A549 treated with dexamethasone at 1 μM for 4 hours (cell line): ENCODE data around the gene RRAS. TPM values are rescaled to one million over a fixed set of nuclear protein-coding genes. Genes with fewer than 3 reads are reported as not detected.

Experiments
- total RNA-seq: library from RNA; stranded (reverse); fragments of 200-300 nt; extraction: Qiagen RNA extraction; gene quantifications from 5 replicates; pipeline ENCODE4 v1.2.3, GENCODE V29; 2022

The RRAS gene
- total RNA-seq, result 105 to 170 TPM (median 157 TPM) in 5 replicates

GRCh38 chr19:49640113-49640898 is at the start of gene RRAS:
Gene RRAS (minus strand): TSS chr19:49640143. CDS start chr19:49640098, 45 bp downstream.

GRCh38 chr19:49689133-49690078 is 49.5 kb upstream of the RRAS start, which contains the start of gene ADM5:
Gene ADM5 (plus strand): TSS chr19:49689594. CDS start chr19:49689838, 244 bp downstream.

GRCh38 chr19:49677231-49677900 is 37.4 kb upstream of the RRAS start, which contains the start of gene PRMT1:
Gene PRMT1 (plus strand): TSS chr19:49677271. CDS start chr19:49677281, 10 bp downstream.

DNA sequence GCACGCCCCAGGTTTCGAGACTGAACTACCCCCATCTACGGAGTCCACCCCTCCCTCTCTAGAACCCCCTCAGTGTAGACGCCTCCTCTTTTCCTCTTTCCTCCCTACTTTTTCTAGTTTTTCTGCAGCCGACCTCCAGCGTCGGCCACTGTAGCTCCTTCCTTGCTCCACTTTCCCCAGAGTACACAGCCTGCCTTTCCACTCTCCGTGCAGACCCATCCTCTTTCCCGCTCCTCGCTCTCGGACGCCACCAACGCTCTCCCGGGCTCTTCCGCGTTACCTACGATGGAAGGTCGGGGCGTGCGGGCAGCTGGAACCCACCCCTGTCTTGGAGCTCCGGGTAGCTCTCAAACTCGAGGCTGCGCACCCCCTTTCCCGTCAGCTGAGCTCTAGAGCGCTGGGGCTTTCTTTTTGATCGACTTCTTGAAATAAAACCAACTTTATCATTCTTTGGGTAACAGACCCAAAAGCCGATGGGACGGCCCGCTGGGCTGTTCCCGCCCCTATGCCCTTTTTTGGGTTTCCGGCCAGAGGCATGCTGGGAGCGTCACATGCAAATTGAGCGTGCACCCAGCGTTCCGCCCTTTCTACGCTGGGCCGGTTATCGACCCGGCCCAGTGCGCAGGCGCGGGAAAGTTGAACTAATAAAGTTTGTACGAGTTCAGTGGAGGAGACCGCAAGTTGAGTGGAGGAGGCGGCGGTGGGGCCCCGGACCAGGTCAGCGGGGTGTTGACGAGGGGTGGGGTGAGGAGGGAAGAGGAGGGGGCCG is 25.6 kb upstream of the RRAS start, which contains the start of the genes BCL2L12 and IRF3:
BCL2L12 (plus strand) TSS at position 583 of the 769 bp plus-strand sequence. CDS start 760 bp downstream, outside the sequence.
IRF3 (minus strand) TSS at position 507 of the 769 bp plus-strand sequence. CDS start 1,019 bp downstream, outside the sequence.

DNA sequence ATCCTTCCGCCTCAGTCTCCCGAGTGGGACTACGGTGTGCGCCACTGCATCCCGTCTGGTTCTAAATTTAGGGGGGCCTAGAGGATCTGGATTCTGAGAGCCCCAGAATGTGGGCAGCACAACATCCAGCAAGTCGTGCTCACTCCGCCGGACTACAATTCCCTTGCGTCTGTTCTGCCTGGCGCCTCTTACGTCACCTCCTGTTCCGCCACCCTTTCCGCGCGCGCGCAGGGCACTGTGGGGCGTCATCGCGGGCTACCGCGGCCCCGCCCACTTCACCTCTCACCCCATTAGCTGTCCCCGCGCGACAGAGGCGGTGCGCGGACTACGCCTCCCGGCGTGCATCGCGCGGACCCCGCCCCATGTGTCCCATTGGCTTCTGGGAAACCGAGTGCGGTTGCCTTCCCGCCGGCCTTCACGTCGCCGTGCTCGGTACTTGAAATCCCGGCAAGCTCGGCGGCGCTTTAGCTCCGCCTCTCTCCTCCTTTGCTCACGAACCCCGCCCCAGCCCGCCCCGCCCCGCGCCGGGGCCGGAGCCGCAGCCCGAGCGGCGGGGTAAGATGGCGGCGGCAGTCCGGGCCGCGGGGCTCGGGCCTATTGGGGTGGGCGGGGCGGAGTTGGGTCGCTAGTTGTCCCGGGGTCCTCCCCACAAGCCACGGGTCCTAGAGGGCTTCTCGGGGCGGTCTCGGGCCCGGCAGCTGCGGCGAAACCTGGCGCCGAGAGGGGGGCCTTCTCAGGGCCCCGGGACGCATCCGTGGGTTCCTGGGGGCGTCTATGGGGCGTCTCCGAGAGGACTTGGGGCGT is 1.9 kb upstream of the RRAS start, which contains the start of gene SCAF1:
SCAF1 (plus strand) TSS at position 522 of the 804 bp plus-strand sequence. CDS start 2,818 bp downstream, outside the sequence.

DNA sequence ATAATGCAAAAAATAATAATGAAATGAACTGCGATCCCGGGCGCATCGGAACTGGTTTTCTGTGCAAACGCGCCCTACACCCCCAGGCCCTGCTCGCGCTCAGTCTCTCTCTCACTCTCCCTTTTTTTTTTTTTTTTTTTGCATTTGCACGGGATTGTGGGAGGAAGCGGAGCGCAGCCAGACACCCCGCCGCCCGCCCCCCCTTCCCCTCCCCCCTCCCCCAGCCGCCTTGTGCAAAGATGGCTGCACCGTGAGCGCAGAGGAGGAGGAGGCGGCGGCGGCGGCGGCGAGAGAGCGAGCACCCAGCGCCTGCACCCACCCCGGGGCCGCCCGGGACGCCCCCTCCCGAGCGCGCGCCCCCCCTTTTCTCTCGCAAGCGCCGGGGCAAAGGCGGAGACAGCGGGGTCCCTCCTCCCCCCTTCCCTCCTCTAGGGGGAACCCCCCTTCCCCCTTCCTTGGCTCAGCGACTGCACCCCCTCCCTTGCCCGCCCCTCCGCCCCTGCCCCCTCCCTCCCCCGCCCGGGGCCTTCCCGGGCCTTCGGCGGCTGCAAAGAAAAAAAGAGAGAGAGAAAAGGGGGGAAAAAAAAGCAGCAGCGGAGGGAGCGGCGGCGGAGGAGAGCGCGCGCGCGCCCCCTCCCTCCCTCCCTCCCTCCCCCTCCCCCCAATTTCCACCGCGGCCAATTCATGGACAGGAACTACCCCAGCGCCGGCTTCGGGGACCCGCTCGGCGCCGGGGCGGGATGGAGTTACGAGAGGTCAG is 48.8 kb downstream of the RRAS start, which contains the start of gene PRR12:
PRR12 (plus strand) TSS at position 212 of the 760 bp plus-strand sequence; CDS start at position 685, 473 bp downstream.

Other genes with a start within 250 kb of the RRAS start
- not detected in 5 replicates for gene PTH2, start 216.7 kb downstream of the RRAS start, total RNA-seq
- 0.17 to 0.40 TPM (median 0.23 TPM) in 5 replicates for gene GFY, start 214.8 kb downstream of the RRAS start, total RNA-seq
- 0.23 to 0.76 TPM (median 0.57 TPM) in 5 replicates for gene SLC17A7, start 198.6 kb downstream of the RRAS start, total RNA-seq
- 81.5 to 86.8 TPM (median 85.6 TPM) in 5 replicates for gene PIH1D1, start 188.3 kb downstream of the RRAS start, total RNA-seq
- gene ALDH16A1, start 186.9 kb downstream of the RRAS start, total RNA-seq, result 13.0 to 27.7 TPM (median 23.9 TPM) in 5 replicates
- gene FLT3LG, start 165.9 kb downstream of the RRAS start, total RNA-seq, result 0.94 to 1.6 TPM (median 1.2 TPM) in 5 replicates
- gene RPL13A, start 152.5 kb downstream of the RRAS start, total RNA-seq, result 3,612 to 4,177 TPM (median 3,742 TPM) in 5 replicates
- gene RPS11, start 143.7 kb downstream of the RRAS start, total RNA-seq, result 3,652 to 4,941 TPM (median 3,741 TPM) in 5 replicates
- gene FCGRT, start 127.5 kb downstream of the RRAS start, total RNA-seq, result 25.0 to 32.5 TPM (median 28.0 TPM) in 5 replicates
- 1.5 to 3.5 TPM (median 2.6 TPM) in 5 replicates for gene RCN3, start 112.1 kb downstream of the RRAS start, total RNA-seq
- 90.9 to 110 TPM (median 106 TPM) in 5 replicates for gene NOSIP, start 59.6 kb downstream of the RRAS start, total RNA-seq
- 0.62 to 0.97 TPM (median 0.64 TPM) in 5 replicates for gene PRRG2, start 58.8 kb downstream of the RRAS start, total RNA-seq
- gene PRR12, start 49.0 kb downstream of the RRAS start, total RNA-seq, result 25.0 to 45.9 TPM (median 44.1 TPM) in 5 replicates
- gene SCAF1, start 2.1 kb upstream of the RRAS start, total RNA-seq, result 39.2 to 76.5 TPM (median 69.9 TPM) in 5 replicates
- gene IRF3, start 25.7 kb upstream of the RRAS start, total RNA-seq, result 67.8 to 112 TPM (median 100 TPM) in 5 replicates
- 56.1 to 64.2 TPM (median 59.7 TPM) in 5 replicates for gene BCL2L12, start 25.8 kb upstream of the RRAS start, total RNA-seq
- gene PRMT1, start 37.1 kb upstream of the RRAS start, total RNA-seq, result 394 to 431 TPM (median 409 TPM) in 5 replicates
- 3.0 to 5.7 TPM (median 5.0 TPM) in 5 replicates for gene ADM5, start 49.5 kb upstream of the RRAS start, total RNA-seq
- gene CPT1C, start 51.0 kb upstream of the RRAS start, total RNA-seq, result 11.3 to 13.2 TPM (median 12.1 TPM) in 5 replicates
- gene TSKS, start 123.2 kb upstream of the RRAS start, total RNA-seq, result not detected in 5 replicates
- 38.6 to 62.6 TPM (median 60.1 TPM) in 5 replicates for gene AP2A1, start 126.9 kb upstream of the RRAS start, total RNA-seq
- gene FUZ, start 173.1 kb upstream of the RRAS start, total RNA-seq, result 12.7 to 14.1 TPM (median 13.9 TPM) in 5 replicates
- 41.8 to 70.4 TPM (median 65.8 TPM) in 5 replicates for gene MED25, start 178.1 kb upstream of the RRAS start, total RNA-seq
- gene PTOV1, start 211.0 kb upstream of the RRAS start, total RNA-seq, result 108 to 147 TPM (median 141 TPM) in 5 replicates
- 28.8 to 56.1 TPM (median 43.1 TPM) in 5 replicates for gene PNKP, start 227.4 kb upstream of the RRAS start, total RNA-seq
- gene AKT1S1, start 237.2 kb upstream of the RRAS start, total RNA-seq, result 65.8 to 131 TPM (median 114 TPM) in 5 replicates
- 17.1 to 22.6 TPM (median 21.4 TPM) in 5 replicates for gene TBC1D17, start 237.6 kb upstream of the RRAS start, total RNA-seq